Left renal pelvis (tissue), 4 donors: ENCODE data around the gene PNMA3. TPM values are rescaled to one million over a fixed set of nuclear protein-coding genes. Genes with fewer than 3 reads are reported as not detected.
A peak's percentile ranks its signal among the peaks of the same experiment; 100 is the strongest.
"Not testable (repeated sequence)": the region's sequence is repeated elsewhere in the genome, so short reads cannot be mapped to it uniquely, and the experiment has no call there.

Experiments
- DNase-seq, 4 donors: peaks; one replicate each; pipeline ENCODE4 v3.0.0-alpha.2; 2013; ENCODE audit warnings: low read depth in 4 of 4, low spot score in 3 of 4
- polyA plus RNA-seq, 4 donors: library from polyadenylated mRNA; unstranded; fragments of 120-200 nt; gene quantifications; one replicate each; pipeline ENCODE4 v1.2.1, GENCODE V29; 2013; ENCODE audit not compliant: insufficient read length in 4 of 4

The PNMA3 gene, protein sequence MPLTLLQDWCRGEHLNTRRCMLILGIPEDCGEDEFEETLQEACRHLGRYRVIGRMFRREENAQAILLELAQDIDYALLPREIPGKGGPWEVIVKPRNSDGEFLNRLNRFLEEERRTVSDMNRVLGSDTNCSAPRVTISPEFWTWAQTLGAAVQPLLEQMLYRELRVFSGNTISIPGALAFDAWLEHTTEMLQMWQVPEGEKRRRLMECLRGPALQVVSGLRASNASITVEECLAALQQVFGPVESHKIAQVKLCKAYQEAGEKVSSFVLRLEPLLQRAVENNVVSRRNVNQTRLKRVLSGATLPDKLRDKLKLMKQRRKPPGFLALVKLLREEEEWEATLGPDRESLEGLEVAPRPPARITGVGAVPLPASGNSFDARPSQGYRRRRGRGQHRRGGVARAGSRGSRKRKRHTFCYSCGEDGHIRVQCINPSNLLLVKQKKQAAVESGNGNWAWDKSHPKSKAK
- polyA plus RNA-seq, result 10 to 100 TPM in 3 of 4 donors, 1 to 10 TPM in 1; 2.2 to 32.6 (median 23.4) TPM

DNA sequence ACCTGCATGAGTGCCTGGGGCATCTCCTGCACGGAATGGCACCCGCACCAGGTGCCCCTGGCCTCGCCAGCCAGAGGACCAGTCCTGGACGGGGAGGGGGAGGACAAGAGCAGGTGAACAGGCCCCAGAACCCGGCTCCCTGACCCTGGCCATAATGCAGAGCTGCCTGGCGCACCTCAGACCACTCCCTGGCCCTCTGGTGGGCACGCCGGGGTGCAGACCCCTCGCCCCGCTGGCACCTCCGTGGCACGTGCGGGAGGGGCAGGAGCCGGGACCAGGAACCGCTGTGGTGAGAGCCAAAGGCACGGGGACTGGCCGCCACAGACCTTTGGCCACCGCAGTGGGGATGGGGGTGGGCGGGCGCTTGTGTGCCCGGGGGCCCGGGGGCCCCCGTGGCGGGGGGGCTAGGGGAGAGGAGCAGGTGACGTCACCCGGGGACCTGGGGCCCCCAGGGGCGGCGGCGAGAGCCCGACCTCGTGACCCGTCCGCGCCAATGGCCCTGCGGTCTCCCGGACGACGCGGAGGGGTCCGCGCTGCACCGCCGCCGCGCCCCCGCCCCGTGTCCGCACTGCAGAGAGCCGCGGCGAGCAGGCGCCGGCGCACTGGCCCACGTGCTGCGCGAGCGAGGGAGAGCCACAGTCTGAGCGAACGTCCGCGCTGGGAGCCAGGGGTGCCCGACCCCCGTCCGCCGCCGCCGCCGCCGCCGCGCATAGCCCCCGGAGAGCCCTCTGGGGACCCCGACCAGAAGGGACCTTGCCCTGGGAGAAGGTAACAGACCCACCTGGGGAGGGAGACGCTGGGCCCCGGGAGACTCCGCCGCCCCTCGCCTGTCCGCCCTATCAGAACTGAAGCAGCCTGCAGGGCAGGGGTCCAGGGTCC lies at the start of gene PNMA3:
Gene PNMA3 (plus strand): TSS at position 600 of the 879 bp plus-strand sequence. CDS start 586 bp downstream, outside the sequence.
- no peak for DNase-seq

DNA sequence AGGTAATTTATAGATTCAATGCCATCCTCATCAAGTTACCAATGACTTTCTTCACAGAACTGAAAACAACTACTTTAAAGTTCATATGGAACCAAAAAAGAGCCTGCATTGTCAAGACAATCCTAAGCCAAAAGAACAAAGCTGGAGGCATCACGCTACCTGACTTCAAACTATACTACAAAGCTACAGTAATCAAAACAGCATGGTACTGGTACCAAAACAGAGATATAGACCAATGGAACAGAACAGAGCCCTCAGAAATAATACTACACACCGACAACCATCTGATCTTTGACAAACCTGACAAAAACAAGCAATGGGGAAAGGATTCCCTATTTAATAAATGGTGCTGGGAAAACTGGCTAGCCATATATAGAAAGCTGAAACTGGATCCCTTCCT lies 39.1 kb upstream of the PNMA3 start:
- not testable (repeated sequence) for DNase-seq

DNA sequence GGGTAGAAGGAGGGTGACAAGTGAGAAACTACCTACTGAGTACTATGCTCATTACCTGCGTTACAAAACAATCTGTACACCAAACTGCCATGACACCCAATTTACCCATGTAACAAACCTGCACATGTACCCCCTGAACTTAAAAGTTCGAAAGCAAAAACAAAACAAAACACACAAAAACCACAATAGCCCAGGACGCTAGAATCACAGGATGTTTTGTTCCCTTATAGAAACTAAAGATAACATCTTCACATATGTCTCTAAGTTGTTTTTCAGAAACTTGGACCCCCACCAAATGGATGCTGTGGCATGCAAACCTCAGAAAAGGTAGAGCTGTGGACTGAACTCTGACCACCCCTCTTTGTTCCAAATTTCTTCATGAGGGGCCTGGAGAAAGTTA lies 37.1 kb upstream of the PNMA3 start:
- no peak for DNase-seq

DNA sequence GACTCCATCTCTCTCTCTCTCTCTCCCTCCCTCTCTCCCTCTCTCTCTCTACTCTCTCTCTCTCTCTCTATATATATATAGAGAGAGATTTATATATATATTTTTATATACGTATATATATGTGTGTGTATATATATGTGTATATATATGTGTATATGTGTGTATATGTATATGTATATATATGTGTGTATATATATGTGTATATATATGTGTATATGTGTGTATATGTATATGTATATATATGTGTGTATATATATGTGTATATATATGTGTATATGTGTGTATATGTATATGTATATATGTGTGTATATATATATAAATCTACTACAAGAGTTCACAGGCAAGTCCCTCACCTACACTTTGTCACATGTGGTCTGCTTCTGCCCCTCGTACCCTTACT lies 29.8 kb upstream of the PNMA3 start:
- not testable (repeated sequence) for DNase-seq

DNA sequence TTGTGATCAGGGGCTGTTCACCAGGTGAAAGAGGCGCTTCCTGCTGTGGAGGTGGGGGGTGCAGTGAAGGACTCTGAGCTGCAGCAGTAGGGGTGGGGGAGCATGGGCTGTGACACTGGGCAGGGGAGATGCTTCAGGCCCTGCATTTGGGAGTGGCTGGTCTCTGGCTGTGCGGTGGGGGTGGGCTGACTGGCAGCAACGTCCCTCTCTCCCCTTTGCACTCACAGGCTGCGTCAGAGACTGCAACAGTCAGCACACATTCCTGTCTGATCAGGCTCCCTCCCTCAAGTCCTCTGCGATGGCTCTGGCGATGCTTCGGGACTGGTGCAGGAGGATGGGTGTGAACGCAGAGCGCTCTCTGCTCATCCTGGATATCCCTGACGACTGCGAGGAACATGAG lies 27.8 kb upstream of the PNMA3 start:
- DNase-seq, result not testable (repeated sequence)

DNA sequence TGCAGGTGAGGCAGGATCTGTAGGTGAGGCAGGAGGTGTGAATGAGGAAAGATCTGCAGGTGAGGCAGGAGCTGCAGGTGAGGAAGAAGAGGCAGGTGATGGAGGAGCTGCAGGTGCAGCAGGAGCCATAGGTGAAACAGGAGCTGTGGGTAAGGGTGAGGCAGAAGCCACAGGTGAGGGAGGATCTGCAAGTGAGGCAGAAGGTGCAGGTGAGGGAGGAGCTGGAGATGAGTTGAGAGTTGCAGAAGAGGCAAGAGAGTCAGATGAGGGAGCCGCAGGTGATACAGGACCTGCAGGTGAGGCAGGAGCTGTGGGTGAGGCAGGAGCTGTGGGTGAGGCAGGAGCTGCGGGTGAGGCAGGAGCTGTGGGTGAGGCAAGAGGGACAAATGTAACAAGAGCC lies 27.1 kb upstream of the PNMA3 start:
- DNase-seq, result no peak

DNA sequence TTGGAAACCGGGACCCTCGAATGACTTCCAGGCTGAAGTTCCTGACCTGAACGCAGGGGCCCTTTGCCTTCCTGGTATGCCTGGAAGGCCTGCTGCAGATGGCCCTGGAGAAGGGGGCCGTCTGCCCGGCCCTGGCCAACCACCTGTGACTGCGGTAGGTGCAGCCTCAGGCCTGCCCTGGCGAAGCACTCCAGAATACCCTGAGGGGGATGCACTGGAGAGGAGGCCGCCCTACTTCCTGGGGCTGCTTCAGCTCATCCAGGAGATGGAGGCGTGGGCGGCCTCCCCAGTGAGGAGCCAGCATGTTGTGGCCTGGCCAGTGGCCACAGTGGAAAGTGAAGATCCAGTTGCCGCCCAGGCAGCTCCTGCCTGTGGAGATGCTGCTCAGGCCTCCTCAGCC lies 26.4 kb upstream of the PNMA3 start:
- DNase-seq, result no peak

DNA sequence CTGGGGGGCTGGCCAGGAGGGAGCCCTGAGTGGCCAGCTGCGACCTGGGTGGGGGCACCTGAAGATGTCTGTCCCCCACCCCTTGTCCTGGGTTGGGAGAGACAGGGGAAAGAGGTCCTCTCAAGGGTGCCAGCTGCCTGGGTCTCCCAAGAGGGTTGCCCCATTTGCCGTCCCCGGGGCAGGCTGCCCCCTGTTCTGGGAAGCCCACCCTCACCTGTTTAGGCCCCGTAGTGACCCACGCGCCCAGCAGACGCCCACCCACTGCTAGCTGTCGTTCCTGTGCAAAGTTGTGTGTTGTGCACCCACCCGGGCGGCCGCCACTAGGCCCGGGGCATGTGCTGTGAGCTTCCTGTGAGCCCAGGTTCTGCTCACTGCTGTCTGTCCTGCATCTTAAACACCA lies 25.5 kb upstream of the PNMA3 start:
- no peak for DNase-seq

DNA sequence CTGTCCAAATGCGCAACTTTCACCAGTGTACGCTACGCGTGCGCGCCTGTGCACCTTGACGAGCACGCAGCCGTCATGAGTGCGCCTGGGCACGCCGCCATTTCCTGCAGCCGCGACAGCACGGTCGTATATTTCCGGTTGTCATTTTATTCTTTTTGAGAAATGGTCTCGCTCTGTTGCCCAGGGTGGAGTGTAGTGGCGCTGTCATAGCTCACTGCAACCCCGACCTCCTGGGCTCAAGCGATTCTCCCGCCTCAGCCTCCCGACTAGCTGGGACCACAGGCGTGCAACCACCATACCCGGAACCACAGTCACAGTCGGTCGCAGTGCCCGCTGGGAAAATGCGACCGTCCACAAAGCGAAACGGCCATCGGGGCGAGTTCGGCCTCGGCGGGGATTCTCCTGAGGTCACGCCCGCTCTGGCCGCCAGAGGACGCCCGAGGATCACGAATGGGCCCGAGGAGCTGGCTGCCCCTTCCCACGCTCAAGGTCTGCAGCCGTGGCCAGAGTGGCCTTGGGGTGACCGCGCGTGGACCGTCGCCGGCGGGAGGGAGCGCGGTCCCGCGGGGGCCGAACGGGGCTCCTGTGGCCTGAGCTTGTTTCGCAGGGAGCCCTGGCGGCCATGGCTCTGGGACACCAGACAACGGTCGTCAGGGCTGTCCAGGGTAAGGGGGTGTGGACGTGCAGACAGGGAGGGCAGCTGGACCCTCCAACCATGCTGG lies 23.7 kb upstream of the PNMA3 start:
- DNase-seq, result peak in 1 of 4 donors; percentile 25

DNA sequence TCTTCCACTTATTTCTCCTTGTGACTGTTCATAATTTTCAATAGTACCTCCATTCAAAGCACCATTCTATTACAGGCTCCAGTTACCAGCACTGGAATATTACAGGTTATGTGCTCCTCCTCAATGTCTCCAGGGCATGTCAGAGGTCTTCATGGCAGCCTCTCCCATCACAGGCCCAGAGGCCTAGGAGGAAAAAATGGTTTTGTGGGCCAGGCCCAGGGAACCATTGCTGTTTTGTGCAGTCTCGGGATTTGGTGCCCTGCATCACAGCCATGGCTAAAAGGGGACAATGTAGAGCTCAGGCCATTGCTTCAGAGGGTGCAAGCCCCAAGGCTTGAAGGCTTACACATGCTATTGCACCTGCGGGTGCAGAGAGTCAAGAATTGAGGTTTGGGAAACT lies 7.2 kb upstream of the PNMA3 start:
- no peak for DNase-seq

DNA sequence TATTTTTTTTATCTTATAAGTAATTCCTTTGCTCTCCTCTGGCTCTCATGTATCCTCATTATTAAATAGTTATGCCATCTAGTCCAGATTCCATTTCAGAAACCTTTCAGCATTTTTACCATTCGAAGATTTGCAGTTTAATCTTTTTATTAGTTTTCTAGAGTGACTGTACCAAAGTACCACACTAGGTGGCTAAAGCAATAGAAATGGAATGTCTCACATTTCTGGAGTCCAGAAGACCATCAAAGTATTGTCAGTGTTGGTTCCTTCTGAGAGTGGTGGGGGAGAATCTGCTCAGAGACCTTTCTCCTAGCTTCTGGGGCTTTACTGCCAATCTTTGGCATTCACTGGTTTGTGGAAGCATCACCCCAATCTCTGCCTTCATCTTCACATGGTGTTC lies 3.7 kb upstream of the PNMA3 start:
- no peak for DNase-seq

DNA sequence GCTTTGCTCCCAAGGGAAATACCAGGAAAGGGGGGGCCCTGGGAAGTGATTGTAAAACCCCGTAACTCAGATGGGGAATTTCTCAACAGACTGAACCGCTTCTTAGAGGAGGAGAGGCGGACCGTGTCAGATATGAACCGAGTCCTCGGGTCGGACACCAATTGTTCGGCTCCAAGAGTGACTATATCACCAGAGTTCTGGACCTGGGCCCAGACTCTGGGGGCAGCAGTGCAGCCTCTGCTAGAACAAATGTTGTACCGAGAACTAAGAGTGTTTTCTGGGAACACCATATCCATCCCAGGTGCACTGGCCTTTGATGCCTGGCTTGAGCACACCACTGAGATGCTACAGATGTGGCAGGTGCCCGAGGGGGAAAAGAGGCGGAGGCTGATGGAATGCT lies 1.0 kb downstream of the PNMA3 start:
- no peak for DNase-seq

DNA sequence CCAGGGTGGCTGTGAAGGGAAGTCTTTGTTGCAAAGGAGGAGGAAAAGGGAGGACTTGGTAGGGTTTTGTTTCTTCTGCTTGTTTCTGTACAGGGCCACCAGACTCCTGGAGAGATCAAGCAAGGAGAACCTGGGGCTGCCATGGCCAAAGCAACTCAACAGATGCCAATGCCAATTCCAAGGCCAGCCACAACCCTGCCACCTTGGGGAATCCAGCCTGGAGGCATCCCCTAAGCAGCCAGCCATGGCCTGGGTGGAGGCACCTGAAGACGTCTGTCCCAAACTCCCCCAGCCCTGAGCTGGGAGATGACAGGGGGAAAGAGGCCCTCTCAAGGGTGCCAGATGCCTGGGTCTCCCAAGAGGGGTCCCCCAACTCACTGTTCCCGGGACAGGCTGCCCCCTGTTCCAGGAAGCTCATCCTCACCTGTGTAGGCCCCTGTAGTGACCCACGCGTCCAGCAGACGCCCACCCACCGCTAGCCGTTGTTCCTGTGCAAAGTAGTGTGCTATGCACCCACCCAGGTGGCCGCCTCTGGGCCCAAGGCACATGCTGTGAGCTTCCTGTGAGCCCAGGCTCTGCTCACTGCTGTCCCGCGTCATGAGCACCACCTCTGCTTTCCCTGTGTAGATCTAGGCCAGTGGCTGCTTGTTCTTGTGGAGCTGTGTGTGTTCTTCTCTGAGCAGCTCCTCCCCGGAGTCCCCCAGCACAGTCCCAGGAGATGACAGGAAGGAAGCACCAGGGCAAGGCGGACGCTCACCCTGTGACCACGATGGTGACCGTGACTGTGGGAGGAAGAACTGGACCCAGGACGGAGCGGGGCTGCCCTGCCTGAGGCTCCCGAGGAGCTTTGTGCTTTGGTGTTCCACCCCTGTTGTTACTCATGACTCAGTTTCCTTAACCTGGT lies 3.2 kb downstream of the PNMA3 start:
- no peak for DNase-seq

DNA sequence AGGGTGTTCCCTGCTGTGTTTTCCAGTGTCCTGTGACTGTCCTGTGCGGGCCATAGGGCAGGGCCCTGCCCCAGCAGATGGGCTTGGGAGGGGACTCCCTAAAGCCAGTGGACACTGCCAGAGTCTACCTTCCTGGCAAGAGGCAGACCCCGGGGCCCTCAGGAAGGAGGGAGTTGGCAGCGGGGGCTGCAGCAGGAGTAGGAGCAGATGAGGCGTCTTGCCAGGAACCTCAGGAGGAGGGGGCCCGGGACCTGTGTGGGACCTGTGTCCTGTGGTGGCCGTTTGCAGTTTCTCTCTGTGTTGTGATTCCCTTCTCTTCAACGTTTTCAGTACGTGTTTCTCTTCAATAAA lies 3.8 kb downstream of the PNMA3 start:
- no peak for DNase-seq

DNA sequence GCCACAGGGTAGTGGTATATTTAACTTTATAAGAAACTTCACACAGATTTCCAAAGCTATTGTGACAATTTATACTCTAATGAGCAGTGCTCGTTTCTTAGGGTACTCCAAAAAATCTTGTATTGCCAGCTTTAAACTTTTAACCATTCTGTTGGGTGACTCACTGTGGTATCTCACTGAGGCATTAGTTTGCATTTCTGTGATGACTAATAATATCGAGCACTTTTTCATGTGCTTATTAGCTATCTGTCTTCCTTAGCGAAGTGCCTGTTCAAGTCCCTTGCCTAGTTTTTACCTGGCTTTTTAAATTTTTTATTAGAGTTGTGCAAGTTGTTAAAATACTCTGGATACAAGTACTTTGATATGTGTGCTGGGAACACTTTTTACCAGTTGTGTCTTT lies 5.5 kb downstream of the PNMA3 start:
- no peak for DNase-seq

DNA sequence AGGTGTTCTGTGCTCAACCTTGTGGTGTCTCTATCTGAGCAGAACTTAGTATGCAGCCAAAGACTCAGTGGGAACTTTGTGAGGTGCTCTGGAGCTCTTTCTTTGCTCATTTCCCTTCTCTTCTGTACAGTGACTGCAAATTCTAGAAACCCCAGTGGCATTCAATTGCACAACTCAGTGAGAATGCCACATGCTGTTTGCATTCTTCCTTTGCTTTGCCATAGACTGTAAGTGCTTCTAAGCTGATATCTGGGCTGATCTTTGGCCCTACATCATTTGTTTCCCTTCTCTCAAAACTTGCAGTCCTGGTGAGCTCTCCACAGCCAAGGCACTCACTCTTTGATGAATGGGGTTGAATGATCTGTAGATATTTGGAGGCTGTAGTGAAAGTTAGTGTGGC lies 7.0 kb downstream of the PNMA3 start:
- no peak for DNase-seq

DNA sequence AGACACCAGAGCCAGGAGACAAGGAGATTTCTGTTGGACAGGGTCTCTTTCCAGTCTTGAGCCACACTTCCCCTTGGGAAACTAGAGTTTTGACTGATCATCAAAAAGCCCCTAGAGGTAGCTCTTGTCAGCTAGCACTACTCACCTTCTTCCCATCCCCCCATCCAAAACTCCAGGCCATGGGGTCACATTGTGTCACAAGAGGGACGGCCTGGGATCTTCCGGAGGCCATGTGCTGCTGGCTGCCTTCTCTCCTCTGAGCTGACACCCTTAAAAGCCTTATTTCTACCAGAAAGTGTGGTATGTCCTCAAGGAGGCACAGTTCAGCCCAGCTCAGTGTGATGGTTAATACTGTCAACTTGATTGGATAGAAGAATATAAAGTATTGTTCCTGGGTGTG lies 7.8 kb downstream of the PNMA3 start:
- no peak for DNase-seq

DNA sequence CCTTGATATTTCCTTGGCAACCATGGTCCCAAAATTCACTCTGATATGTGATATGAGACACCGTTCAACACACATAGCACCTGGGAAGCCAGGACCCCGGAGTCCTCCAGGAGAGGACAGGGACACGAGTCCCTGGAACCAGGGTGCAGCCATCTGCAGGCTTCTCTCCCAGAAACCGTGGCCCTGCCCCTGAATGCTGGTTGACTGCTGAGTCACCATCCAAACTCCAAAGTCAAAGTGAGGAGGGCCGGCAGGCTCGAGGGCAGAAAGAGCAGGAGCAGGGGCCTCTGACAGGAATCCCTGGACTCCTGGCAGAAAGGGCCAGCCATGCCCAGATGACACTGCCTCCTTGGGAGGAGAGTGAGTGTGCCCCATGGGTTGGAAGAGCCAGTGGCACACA lies 9.1 kb downstream of the PNMA3 start:
- DNase-seq, result no peak

DNA sequence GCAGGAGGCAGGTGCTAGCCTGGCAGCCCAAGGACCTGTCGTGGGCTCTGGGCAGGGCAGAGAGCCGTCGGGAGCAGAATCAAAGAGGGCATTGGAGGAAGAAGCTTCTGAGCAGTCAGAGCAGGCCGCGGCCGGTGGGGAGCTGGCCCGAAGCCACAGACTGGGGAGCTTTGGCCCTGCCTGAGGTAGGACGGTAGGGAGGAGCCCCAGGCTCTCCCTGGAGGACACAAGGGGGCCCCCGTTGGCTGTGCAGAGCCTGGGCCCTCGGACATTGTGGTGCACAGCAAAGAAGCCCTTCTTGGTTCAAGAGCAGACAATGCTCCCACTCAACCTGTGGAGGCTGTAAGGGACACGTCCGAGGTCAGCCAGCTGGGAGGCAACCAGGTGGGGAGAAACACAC lies 10.1 kb downstream of the PNMA3 start:
- DNase-seq, result not testable (repeated sequence)
